H1 (cell line): ENCODE measurements around the gene GSTM2. TPM values are rescaled to one million over a fixed set of nuclear protein-coding genes. Genes with fewer than 3 reads are reported as not detected.
A peak's percentile ranks its signal among the peaks of the same experiment; 100 is the strongest.

Experiments
- ASH2L ChIP-seq: fragments of 200-600, 300-600 bp; sonication (generic); IDR thresholded peaks from one replicate; pipeline ENCODE4 v1.7.1; 2017; ENCODE audit warnings: low read length
- BRCA1 ChIP-seq: IDR thresholded peaks from 2 replicates; pipeline ENCODE4 v1.6.1; 2012; ENCODE audit warnings: low read depth, low read length, improper control_type of control experiment
- CEBPB ChIP-seq: IDR thresholded peaks from 2 replicates; pipeline ENCODE4 v1.6.1; 2012; ENCODE audit warnings: low read depth, low read length
- CREB1 ChIP-seq: IDR thresholded peaks from 2 replicates; pipeline ENCODE4 v1.6.1; 2012; ENCODE audit warnings: inconsistent platforms
- E2F6 ChIP-seq: IDR thresholded peaks from 2 replicates; pipeline ENCODE4 v1.6.1; 2012; ENCODE audit warnings: inconsistent platforms
- SUZ12 ChIP-seq: fragments of 200-600 bp; sonication (generic); IDR thresholded peaks from 2 replicates; pipeline ENCODE4 v1.6.1; 2012; ENCODE audit warnings: mild to moderate bottlenecking, inconsistent platforms, low read length, moderate library complexity, mixed read lengths
- ZNF274 ChIP-seq: IDR thresholded peaks from 2 replicates; pipeline ENCODE4 v1.7.0; 2012; ENCODE audit warnings: low read length, borderline replicate concordance; ENCODE audit errors: extremely low read depth
- polyA plus RNA-seq, 7 experiments: library from polyadenylated mRNA; depleted of rRNA in 3 of 7; stranded (reverse) in 5 of 7; unstranded in 2 of 7; fragments of >200 nt in 5 of 7; fragments of 200-250 nt in 2 of 7; gene quantifications; 1 replicate in 5 of 7; 2 replicates in 1 of 7; 4 replicates in 1 of 7; pipeline versions ENCODE4 v1.2.1 to v1.2.3, GENCODE V29; 2011 to 2013; ENCODE audit warnings: missing spikeins in 2 of 7, mixed read lengths in 2 of 7
- total RNA-seq: library from RNA; stranded (reverse); fragmentation: NEBNext Ultra II Directional; extraction: Animal tissue kit (Norgen Biotek cat#: 25700); gene quantifications from 2 replicates; pipeline ENCODE4 v1.2.1, GENCODE V29; 2021

Gene GSTM2
- total and polyA plus RNA-seq, 2 of the 8 experiments (the other 6 are each of a cell fraction or from before 2014, with no cell fraction given) = 9.6 to 23.1 TPM

- 0 out of 2 replicates have a peak, but pooled peaks have one; percentile 11 for TF ChIP-seq CREB1
- no peak for TF ChIP-seq ZNF274
- 0 out of 2 replicates have a peak, but pooled peaks have one; percentile 1 for TF ChIP-seq CEBPB
- TF ChIP-seq SUZ12 = no peak
- TF ChIP-seq BRCA1 = no peak
- peak; percentile 25 for TF ChIP-seq ASH2L
- 0 out of 2 replicates have a peak, but pooled peaks have one; percentile 13 for TF ChIP-seq E2F6
- TF ChIP-seq, all 59 proteins: peak for 14
These were observed 24.2 kb upstream of the GSTM2 start (continued) for GRCh38 chr1:109643385-109644230.
